Inflammatory macrophage treated with lipopolysaccharide for 4 hours (primary cell): ENCODE data around the gene IKBIP.
"Not testable (repeated sequence)": the region's sequence is repeated elsewhere in the genome, so short reads cannot be mapped to it uniquely, and the experiment has no call there.

Source experiments
- DNase-seq: peaks from one replicate; pipeline ENCODE4 v3.0.0-alpha.2; 2020

Gene IKBIP

GRCh38 chr12:98644712-98645571 lies at the start of gene IKBIP, which contains the start of gene APAF1:
Gene IKBIP (minus strand): TSS chr12:98644788. CDS start chr12:98644701, 87 bp downstream.
Gene APAF1 (plus strand): TSS chr12:98645290. CDS start chr12:98648360, 3,070 bp downstream.
- peak; percentile 97 for DNase-seq

GRCh38 chr12:98691351-98691750 lies 46.8 kb upstream of the IKBIP start:
- peak; percentile 67 for DNase-seq

GRCh38 chr12:98686603-98687002 lies 42.0 kb upstream of the IKBIP start:
- DNase-seq, result no peak

GRCh38 chr12:98684199-98684598 lies 39.6 kb upstream of the IKBIP start:
- no peak for DNase-seq

- DNase-seq, result no peak
These were observed 35.0 kb upstream of the IKBIP start for GRCh38 chr12:98679611-98680005.

- no peak for DNase-seq
These were observed 34.5 kb upstream of the IKBIP start for GRCh38 chr12:98678946-98679610.

GRCh38 chr12:98678236-98678945 lies 33.8 kb upstream of the IKBIP start:
- DNase-seq, result no peak

- DNase-seq, result peak; percentile 62
These were observed 30.3 kb upstream of the IKBIP start for GRCh38 chr12:98674841-98675240.

GRCh38 chr12:98671459-98671858 lies 26.9 kb upstream of the IKBIP start:
- no peak for DNase-seq

GRCh38 chr12:98669751-98670150 lies 25.2 kb upstream of the IKBIP start:
- no peak for DNase-seq

- no peak for DNase-seq
These were observed 15.9 kb upstream of the IKBIP start for GRCh38 chr12:98660521-98660920.

GRCh38 chr12:98656289-98657101 lies 11.9 kb upstream of the IKBIP start:
- DNase-seq, result no peak

- DNase-seq, result peak; percentile 73
These were observed 9.4 kb upstream of the IKBIP start for GRCh38 chr12:98653866-98654493.

- DNase-seq, result no peak
These were observed 6.7 kb upstream of the IKBIP start for GRCh38 chr12:98651328-98651727.

- peak; percentile 52 for DNase-seq
These were observed 1.9 kb upstream of the IKBIP start for GRCh38 chr12:98646294-98647090.

GRCh38 chr12:98645572-98646067 lies 1.0 kb upstream of the IKBIP start:
- DNase-seq, result peak; percentile 51

- no peak for DNase-seq
These were observed 216 bp downstream of the IKBIP start for GRCh38 chr12:98644433-98644711.

GRCh38 chr12:98642801-98643200 lies 1.8 kb downstream of the IKBIP start:
- not testable (repeated sequence) for DNase-seq

GRCh38 chr12:98639491-98639890 lies 5.1 kb downstream of the IKBIP start:
- DNase-seq, result no peak

- no peak for DNase-seq
These were observed 6.6 kb downstream of the IKBIP start for GRCh38 chr12:98638009-98638408.

GRCh38 chr12:98637068-98637467 lies 7.5 kb downstream of the IKBIP start:
- no peak for DNase-seq
